Stimulated activated CD8-positive, alpha-beta memory T cell treated with anti-CD3 and anti-CD28 coated beads, Interleukin-7, amount 100 ng/mL, for 1 hour (primary cell): ENCODE data around the gene DPP6.
"Not testable (repeated sequence)": the region's sequence is repeated elsewhere in the genome, so short reads cannot be mapped to it uniquely, and the experiment has no call there.

Source experiments
- DNase-seq, 2 donors: peaks; one replicate each; pipeline ENCODE4 v3.0.0-alpha.2; 2020; ENCODE audit warnings: low read depth in 2 of 2

Gene DPP6

GRCh38 chr7:154072395-154073181, 20.4 kb downstream of the DPP6 start:
- not testable (repeated sequence) for DNase-seq

- DNase-seq = not testable (repeated sequence)
Observed at GRCh38 chr7:154078523-154078922, 26.3 kb downstream of the DPP6 start.

GRCh38 chr7:154080249-154080648, 28.1 kb downstream of the DPP6 start:
- DNase-seq = not testable (repeated sequence)

GRCh38 chr7:154087037-154087725, 35.0 kb downstream of the DPP6 start:
- DNase-seq = not testable (repeated sequence)

- DNase-seq = not testable (repeated sequence)
Observed at GRCh38 chr7:154092093-154092492, 39.9 kb downstream of the DPP6 start.

- DNase-seq = not testable (repeated sequence)
Observed at GRCh38 chr7:154095201-154095600, 43.0 kb downstream of the DPP6 start.

GRCh38 chr7:154105063-154105462, 52.9 kb downstream of the DPP6 start:
- not testable (repeated sequence) for DNase-seq

GRCh38 chr7:154109615-154110014, 57.4 kb downstream of the DPP6 start:
- not testable (repeated sequence) for DNase-seq

- DNase-seq = not testable (repeated sequence)
Observed at GRCh38 chr7:154113732-154114351, 61.6 kb downstream of the DPP6 start.

GRCh38 chr7:154117411-154118390, 65.5 kb downstream of the DPP6 start:
- DNase-seq = not testable (repeated sequence)

- DNase-seq = not testable (repeated sequence)
Observed at GRCh38 chr7:154120825-154121224, 68.6 kb downstream of the DPP6 start.

GRCh38 chr7:154122720-154123119, 70.5 kb downstream of the DPP6 start:
- not testable (repeated sequence) for DNase-seq

- not testable (repeated sequence) for DNase-seq
Observed at GRCh38 chr7:154123397-154123796, 71.2 kb downstream of the DPP6 start.

- not testable (repeated sequence) for DNase-seq
Observed at GRCh38 chr7:154129142-154129541, 76.9 kb downstream of the DPP6 start.

- DNase-seq = not testable (repeated sequence)
Observed at GRCh38 chr7:154132617-154133016, 80.4 kb downstream of the DPP6 start.

GRCh38 chr7:154133703-154134277, 81.6 kb downstream of the DPP6 start:
- DNase-seq = not testable (repeated sequence)

- not testable (repeated sequence) for DNase-seq
Observed at GRCh38 chr7:154134698-154135097, 82.5 kb downstream of the DPP6 start.

GRCh38 chr7:154135646-154136045, 83.4 kb downstream of the DPP6 start:
- not testable (repeated sequence) for DNase-seq

GRCh38 chr7:154145922-154146706, 93.9 kb downstream of the DPP6 start:
- not testable (repeated sequence) for DNase-seq

GRCh38 chr7:154146707-154147038, 94.5 kb downstream of the DPP6 start:
- DNase-seq = not testable (repeated sequence)
